D341Med (cell line): Measurements from ENCODE around the gene LANCL1.

Experiments used
- DNase-seq: peaks from one replicate; pipeline ENCODE4 v3.0.0; 2012; ENCODE audit warnings: low spot score

LANCL1 gene

GRCh38 chr2:210476194-210477128 lies at the start of gene LANCL1:
TSS of gene LANCL1 (minus strand) at chr2:210476759. CDS start at chr2:210476396, 363 bp downstream.
- peak; percentile 88 for DNase-seq

GRCh38 chr2:210524533-210524932 lies 48.0 kb upstream of the LANCL1 start:
- no peak for DNase-seq

GRCh38 chr2:210523650-210524289 lies 47.2 kb upstream of the LANCL1 start:
- no peak for DNase-seq

- DNase-seq = no peak
Observed at GRCh38 chr2:210522399-210522798, 45.8 kb upstream of the LANCL1 start.

GRCh38 chr2:210519594-210519993 lies 43.0 kb upstream of the LANCL1 start:
- no peak for DNase-seq

GRCh38 chr2:210517264-210517663 lies 40.7 kb upstream of the LANCL1 start:
- no peak for DNase-seq

- no peak for DNase-seq
Observed at GRCh38 chr2:210515911-210516310, 39.4 kb upstream of the LANCL1 start.

GRCh38 chr2:210503725-210504191 lies 27.2 kb upstream of the LANCL1 start:
- DNase-seq = no peak

- DNase-seq = peak; percentile 59
Observed at GRCh38 chr2:210503001-210503623, 26.6 kb upstream of the LANCL1 start.

- no peak for DNase-seq
Observed at GRCh38 chr2:210496512-210496911, 20.0 kb upstream of the LANCL1 start.

- DNase-seq = no peak
Observed at GRCh38 chr2:210493528-210493927, 17.0 kb upstream of the LANCL1 start.

GRCh38 chr2:210481601-210482175 lies 5.1 kb upstream of the LANCL1 start:
- DNase-seq = no peak

GRCh38 chr2:210480764-210481163 lies 4.2 kb upstream of the LANCL1 start:
- DNase-seq = no peak

GRCh38 chr2:210480079-210480478 lies 3.5 kb upstream of the LANCL1 start:
- DNase-seq = no peak

GRCh38 chr2:210478661-210479060 lies 2.1 kb upstream of the LANCL1 start:
- no peak for DNase-seq

GRCh38 chr2:210477496-210477895 lies 937 bp upstream of the LANCL1 start:
- DNase-seq = peak; percentile 57

- DNase-seq = no peak
Observed at GRCh38 chr2:210475706-210476105, 853 bp downstream of the LANCL1 start.

- no peak for DNase-seq
Observed at GRCh38 chr2:210474776-210475175, 1.8 kb downstream of the LANCL1 start.

- no peak for DNase-seq
Observed at GRCh38 chr2:210461401-210461800, 15.2 kb downstream of the LANCL1 start.

GRCh38 chr2:210460322-210461227 lies 16.0 kb downstream of the LANCL1 start:
- DNase-seq = no peak

- DNase-seq = no peak
Observed at GRCh38 chr2:210459880-210460279, 16.7 kb downstream of the LANCL1 start.
